Muscle of back (tissue), 11 donors: ENCODE measurements around the gene COASY. TPM values are rescaled to one million over a fixed set of nuclear protein-coding genes. Genes with fewer than 3 reads are reported as not detected.
"Not testable (repeated sequence)": the region's sequence is repeated elsewhere in the genome, so short reads cannot be mapped to it uniquely, and the experiment has no call there.

Experiments
- DNase-seq, 3 donors: peaks; one replicate each; pipeline versions ENCODE4 v3.0.0 to v3.0.0-alpha.2; 2013
- polyA plus RNA-seq, 10 donors: library from polyadenylated mRNA; unstranded; fragments of 120-200 nt; gene quantifications; one replicate each; pipeline ENCODE4 v1.2.1, GENCODE V29; 2013; ENCODE audit not compliant: insufficient read length in 10 of 10

The COASY gene
- polyA plus RNA-seq, 10 donors: 20.0 to 29.7 (median 27.1) TPM

- peak; percentile 99 to 100 (median 100) for DNase-seq
Observed at GRCh38 chr17:42609182-42609813, 47.4 kb downstream of the COASY start, which contains the start of the genes RETREG3 and TUBG1. TSS of gene RETREG3 (minus strand) at chr17:42609374. CDS start at chr17:42609324, 50 bp downstream. TSS of gene TUBG1 (plus strand) at chr17:42609683. CDS start at chr17:42609738, 55 bp downstream.

GRCh38 chr17:42609814-42610801, 48.2 kb downstream of the COASY start:
- not testable (repeated sequence) for DNase-seq

- no peak for DNase-seq
Observed at GRCh38 chr17:42612013-42612412, 50.1 kb downstream of the COASY start.

GRCh38 chr17:42613699-42614295, 51.8 kb downstream of the COASY start:
- DNase-seq: no peak

Other genes with a start within 250 kb of the COASY start
- 10 to 100 TPM; 40.2 to 62.7 (median 49.9) TPM for gene STAT3, start 173.7 kb upstream of the COASY start, polyA plus RNA-seq
- 100 to 1,000 TPM; 231 to 303 (median 258) TPM for gene CAVIN1, start 138.9 kb upstream of the COASY start, polyA plus RNA-seq
- 10 to 100 TPM; 16.9 to 39.2 (median 21.5) TPM for gene ATP6V0A1, start 103.3 kb upstream of the COASY start, polyA plus RNA-seq
- 10 to 100 TPM; 15.2 to 21.4 (median 17.5) TPM for gene NAGLU, start 25.9 kb upstream of the COASY start, polyA plus RNA-seq
- 1 to 10 TPM; 1.7 to 3.6 (median 2.6) TPM for gene HSD17B1, start 9.2 kb upstream of the COASY start, polyA plus RNA-seq
- 10 to 100 TPM; 33.4 to 42.9 (median 38.5) TPM for gene MLX, start 5.0 kb downstream of the COASY start, polyA plus RNA-seq
- 10 to 100 TPM in 3 of 10 donors, 1 to 10 TPM in 7; 7.7 to 14.6 (median 9.5) TPM for gene PSMC3IP, start 15.6 kb downstream of the COASY start, polyA plus RNA-seq
- 10 to 100 TPM; 26.0 to 36.0 (median 32.1) TPM for gene RETREG3, start 47.2 kb downstream of the COASY start, polyA plus RNA-seq
- 10 to 100 TPM; 29.7 to 39.5 (median 34.5) TPM for gene TUBG1, start 47.5 kb downstream of the COASY start, polyA plus RNA-seq
- 10 to 100 TPM in 9 of 10 donors, 1 to 10 TPM in 1; 9.7 to 21.2 (median 12.6) TPM for gene TUBG2, start 97.1 kb downstream of the COASY start, polyA plus RNA-seq
- gene PLEKHH3, start 114.8 kb downstream of the COASY start, polyA plus RNA-seq: 10 to 100 TPM; 23.6 to 41.7 (median 35.5) TPM
- gene CCR10, start 119.7 kb downstream of the COASY start, polyA plus RNA-seq: 1 to 10 TPM in 7 of 10 donors, under 1 TPM in 3; 0.71 to 2.1 (median 1.6) TPM
- 10 to 100 TPM; 10.2 to 15.7 (median 11.9) TPM for gene CNTNAP1, start 120.4 kb downstream of the COASY start, polyA plus RNA-seq
- gene EZH1, start 182.9 kb downstream of the COASY start, polyA plus RNA-seq: 10 to 100 TPM; 15.5 to 31.4 (median 19.0) TPM
- 10 to 100 TPM; 56.8 to 86.9 (median 73.2) TPM for gene RAMP2, start 199.1 kb downstream of the COASY start, polyA plus RNA-seq
- gene VPS25, start 211.3 kb downstream of the COASY start, polyA plus RNA-seq: 10 to 100 TPM; 26.0 to 38.5 (median 31.9) TPM
- gene WNK4, start 218.5 kb downstream of the COASY start, polyA plus RNA-seq: 1 to 10 TPM in 3 of 10 donors, under 1 TPM in 7; 0.31 to 1.3 (median 0.54) TPM
- gene COA3, start 236.6 kb downstream of the COASY start, polyA plus RNA-seq: 10 to 100 TPM; 48.5 to 61.5 (median 57.3) TPM
- 1 to 10 TPM in 3 of 10 donors, under 1 TPM in 7; 0.46 to 1.5 (median 0.74) TPM for gene CNTD1, start 236.7 kb downstream of the COASY start, polyA plus RNA-seq